Measurements from ENCODE around the gene FERMT1.
"Not testable (repeated sequence)": the region's sequence is repeated elsewhere in the genome, so short reads cannot be mapped to it uniquely, and the experiment has no call there.

FERMT1 gene

DNA sequence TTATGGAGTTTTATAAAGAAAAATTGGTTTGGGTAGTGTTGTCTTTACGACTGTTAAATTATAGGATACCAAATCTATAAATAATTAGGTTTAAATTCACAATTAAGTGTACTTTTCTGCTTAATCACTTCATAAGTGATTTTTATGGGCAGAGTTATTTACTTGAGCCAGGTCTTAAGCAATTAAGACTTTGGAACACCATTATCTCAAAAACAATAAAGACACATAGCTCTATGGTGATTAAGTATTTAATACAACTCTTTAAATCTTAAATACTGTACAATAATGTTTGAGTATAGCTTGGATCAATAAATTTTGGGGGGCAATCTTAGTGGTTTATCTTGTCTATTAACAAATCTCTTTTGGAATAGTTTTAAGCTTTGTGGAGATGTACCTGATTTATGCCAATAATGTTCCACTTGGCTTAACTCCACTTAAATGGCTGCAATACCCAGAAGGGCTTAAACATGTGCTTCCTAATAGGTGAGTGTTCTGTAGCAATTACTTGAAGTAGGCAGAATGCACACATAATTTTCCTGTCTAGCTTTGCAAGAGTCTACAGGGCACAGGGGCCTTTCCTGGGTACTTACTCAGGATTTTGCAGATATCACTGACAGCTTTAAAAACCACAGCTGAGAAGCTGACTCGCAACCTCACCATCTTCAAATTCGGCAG is 7.5 kb downstream of the FERMT1 start:
- DNase-seq = no peak

GRCh38 chr20:6114696-6115095 is 8.1 kb downstream of the FERMT1 start:
- DNase-seq = no peak

GRCh38 chr20:6113951-6114350 is 8.9 kb downstream of the FERMT1 start:
- DNase-seq = no peak

- DNase-seq = not testable (repeated sequence)
These were observed 9.9 kb downstream of the FERMT1 start for GRCh38 chr20:6112965-6113364.

DNA sequence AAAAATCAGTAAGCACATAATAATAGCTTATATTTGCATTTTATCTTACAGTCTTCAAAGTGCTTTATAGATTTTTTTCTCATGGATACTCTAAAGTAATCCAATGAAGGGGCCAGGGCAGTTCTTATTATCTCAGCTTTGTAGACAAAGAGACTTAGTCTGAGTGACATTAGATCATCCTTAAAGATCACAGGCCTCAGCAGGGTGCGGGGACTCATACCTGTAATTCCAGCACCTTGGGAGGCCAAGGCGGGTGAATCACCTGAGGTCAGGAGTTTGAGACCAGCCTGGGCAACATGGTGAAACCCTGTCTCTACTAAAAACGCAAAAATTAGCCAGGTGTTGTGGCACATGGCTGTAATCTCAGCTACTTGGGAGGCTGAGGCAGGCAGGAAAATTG is 14.5 kb downstream of the FERMT1 start:
- no peak for DNase-seq

- DNase-seq = no peak
These were observed 18.2 kb downstream of the FERMT1 start for GRCh38 chr20:6104493-6105188.

- no peak for DNase-seq
These were observed 19.5 kb downstream of the FERMT1 start for GRCh38 chr20:6103301-6103700.

DNA sequence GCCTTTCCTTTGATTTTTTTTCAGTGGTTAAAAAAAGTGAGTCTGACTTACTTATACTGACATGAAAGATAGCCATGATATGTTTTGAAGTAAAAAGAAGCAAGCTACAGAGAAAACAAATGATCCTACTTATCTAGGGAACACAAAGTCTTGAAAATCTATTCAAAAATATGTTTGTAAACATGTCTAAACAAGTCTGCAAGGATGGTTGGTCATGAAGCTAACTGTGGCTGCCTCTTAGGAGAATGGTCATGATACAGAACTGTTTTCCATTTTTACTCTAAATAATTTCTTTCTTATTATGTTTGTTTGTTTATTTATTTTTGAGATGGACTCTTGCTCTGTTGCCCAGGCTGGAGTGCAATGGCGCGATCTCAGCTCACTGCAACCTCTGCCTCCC is 21.5 kb downstream of the FERMT1 start:
- DNase-seq = no peak

DNA sequence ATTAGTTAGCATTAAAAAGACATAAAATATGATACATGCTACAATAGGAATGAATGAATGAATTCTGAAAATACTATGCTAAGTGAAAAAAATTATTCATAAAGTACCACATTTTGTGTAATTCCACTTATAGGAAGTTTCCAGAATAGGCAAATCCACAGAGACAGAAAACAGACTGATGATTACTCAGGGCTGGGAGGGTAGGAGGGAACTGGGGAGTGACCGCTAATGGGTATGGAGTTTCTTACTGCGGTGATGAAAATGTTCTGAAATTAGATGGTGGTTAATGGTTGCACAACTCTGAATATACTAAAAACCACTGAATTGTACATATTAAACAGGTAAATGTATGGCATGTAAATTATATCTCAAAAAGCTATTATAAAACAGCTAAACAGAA is 22.6 kb downstream of the FERMT1 start:
- DNase-seq = no peak

- no peak for DNase-seq
These were observed 23.0 kb downstream of the FERMT1 start for GRCh38 chr20:6099819-6100218.

DNA sequence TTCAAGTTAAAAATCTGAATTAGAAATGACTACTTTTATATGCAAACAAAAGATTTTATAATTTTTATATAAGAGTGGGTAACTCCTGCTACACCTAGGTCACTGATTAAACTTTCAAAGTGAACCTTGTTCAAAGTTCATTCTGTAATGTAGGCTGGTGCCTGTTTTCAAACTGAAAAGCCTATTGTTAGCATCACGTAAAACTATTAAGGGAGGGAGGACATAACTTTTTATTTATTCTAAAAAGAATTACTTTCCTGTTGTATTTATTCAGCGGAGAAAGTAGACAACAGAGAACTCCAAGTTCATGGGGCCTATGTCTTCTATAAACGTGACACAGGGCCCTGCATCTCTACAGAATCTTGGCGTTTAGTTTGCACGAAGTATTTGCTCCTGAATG is 27.4 kb downstream of the FERMT1 start:
- no peak for DNase-seq

DNA sequence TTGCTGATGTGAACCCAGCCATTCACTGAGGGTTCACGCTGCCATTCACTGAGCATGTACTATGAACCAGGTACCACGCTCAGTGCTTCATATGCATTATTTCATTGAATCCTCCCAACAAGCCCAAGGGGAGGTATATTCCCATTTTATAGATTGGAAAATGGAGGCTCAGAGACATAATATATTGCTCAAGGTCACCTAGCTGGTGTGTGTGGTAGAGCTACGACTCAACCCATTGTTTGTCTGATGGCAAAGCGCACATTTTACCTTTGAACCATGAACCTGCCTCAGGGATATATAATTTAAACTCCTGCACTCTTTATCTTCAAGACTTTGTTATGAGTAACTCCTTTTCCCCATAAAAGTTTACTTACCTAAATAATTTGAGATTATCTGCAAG is 28.3 kb downstream of the FERMT1 start:
- no peak for DNase-seq

DNA sequence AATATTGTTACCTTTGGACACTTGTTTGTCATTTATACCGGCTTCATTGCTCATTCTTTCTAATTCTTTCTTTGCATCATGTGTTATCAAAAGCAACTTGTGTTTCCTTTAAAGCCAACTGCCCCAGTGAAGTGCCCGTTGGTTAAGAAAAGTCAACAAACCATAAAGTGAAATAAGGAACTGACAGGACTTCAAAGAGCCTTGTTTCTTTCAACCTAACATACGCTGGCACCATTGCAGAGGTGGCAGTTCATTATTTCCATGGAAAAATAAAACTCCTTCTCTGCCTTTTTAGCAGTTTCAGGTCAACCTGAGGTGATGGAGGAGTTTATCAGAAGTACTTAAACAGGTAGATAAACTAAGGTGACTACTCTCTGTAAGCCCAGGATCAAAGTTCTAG is 28.8 kb downstream of the FERMT1 start:
- no peak for DNase-seq

- no peak for DNase-seq
These were observed 31.2 kb downstream of the FERMT1 start for GRCh38 chr20:6091661-6092060.

GRCh38 chr20:6086868-6087267 is 36.0 kb downstream of the FERMT1 start:
- DNase-seq = no peak

- DNase-seq = no peak
These were observed 38.9 kb downstream of the FERMT1 start for GRCh38 chr20:6083926-6084325.

GRCh38 chr20:6081236-6081635 is 41.6 kb downstream of the FERMT1 start:
- no peak for DNase-seq

DNA sequence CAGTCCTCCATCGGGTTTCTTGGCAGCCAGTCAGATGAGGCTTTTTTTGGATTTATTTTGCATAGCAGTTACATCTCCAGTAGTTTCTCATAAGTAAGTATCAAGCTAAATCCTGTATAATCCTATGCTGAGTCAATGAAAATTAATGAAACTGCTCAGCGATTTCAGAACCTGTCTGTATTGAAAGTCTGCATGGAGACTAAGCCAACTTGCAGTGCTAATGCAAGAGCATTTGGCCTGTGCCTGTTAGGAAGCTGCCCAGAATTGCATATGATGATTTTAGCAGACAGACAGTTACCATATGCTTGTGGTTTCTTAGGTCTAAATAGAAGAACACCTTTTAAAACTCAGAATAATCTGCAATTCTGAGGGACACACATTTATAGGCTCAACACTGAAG is 43.8 kb downstream of the FERMT1 start:
- DNase-seq = no peak

DNA sequence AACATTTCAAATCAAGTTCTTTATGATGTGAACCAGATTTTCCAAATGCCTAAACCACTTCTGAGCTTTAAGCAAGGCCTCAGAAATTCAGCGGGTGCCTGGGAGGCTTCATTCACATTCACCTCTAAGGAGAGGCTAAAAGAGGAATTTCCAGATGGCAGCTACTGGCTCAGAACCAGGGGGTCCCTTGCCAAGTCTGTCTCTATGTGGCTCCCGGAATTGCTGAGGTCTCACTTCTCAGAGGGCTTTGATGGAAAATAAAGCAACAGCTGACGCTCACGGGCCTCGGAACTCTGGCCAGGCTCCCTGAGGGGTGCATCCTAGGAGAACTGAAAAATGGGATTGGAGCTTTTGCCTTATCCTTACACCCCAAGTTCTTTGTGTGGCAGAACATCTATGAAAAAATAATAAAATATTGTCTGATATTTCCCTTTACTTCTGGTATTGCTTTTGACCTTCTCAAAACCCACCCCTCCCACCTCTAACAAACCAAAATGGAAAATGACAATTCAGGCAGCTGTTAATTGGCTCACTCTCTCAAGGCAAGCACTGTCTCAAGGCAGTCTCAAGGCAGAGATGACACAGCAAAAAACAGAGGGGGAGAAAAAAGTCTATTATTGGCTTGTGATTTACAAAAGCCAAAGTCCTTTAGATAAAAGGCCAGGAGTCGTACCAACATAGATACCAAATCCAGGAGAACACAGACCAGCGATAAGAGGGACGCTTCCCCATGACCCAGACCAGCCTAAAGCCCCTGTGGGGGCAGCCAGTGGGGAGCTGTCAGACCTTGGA is 47.2 kb downstream of the FERMT1 start:
- DNase-seq = peak; percentile 29

- no peak for DNase-seq
These were observed 48.0 kb downstream of the FERMT1 start for GRCh38 chr20:6074784-6075183.

- no peak for DNase-seq
These were observed 48.7 kb downstream of the FERMT1 start for GRCh38 chr20:6074145-6074561.

- DNase-seq = no peak
These were observed 51.8 kb downstream of the FERMT1 start for GRCh38 chr20:6070829-6071695.

DNA sequence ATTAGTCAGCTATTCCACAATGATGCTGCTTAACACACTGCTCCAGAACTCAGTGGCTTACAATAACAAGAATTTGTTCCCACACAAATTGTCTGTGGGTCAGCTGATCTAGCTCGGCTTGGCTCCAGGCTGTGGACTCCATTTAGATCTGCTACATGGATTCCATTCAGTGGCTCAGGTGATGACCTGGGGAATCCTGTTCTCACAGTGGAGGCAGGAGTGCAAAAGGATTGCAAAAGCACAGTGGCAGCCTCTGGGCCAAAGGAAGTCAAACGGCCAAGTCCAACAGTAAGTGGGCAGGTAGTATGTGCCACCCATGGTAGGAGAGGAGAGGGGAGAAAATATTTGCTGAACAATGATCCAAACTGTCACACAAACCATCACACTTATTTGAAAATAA is 53.2 kb downstream of the FERMT1 start:
- no peak for DNase-seq

Measured in NCI-H1092 treated with DMSO at 0.1 percent for 48 hours (cell line).